Caco-2 (cell line): ENCODE measurements around the gene MTARC1. TPM values are rescaled to one million over a fixed set of nuclear protein-coding genes. Genes with fewer than 3 reads are reported as not detected.

Experiments
- BruUV-seq: library from RNA; stranded (reverse); fragments of 400-500 nt; replicated peaks from 2 replicates; lab custom pipeline; 2021; lab: Mats Ljungman, UMichigan
- CTCF ChIA-PET: fragments of 300-600 bp; sonication (Branson Sonifier 250); formaldehyde crosslinking; loops from one replicate; lab custom pipeline; 2022; ENCODE audit warnings: antibody characterized with exemption; lab: Charles Lee
- POLR2A ChIA-PET: fragments of 300-600 bp; sonication (Branson Sonifier 250); formaldehyde crosslinking; loops from one replicate; lab custom pipeline; 2022; ENCODE audit warnings: antibody characterized with exemption; lab: Charles Lee
- DNase-seq, 2 experiments: peaks; one replicate each; pipeline versions ENCODE4 v3.0.0 to v3.0.0-alpha.2; 2020 to 2022
- H3K27me3 ChIP-seq: replicated peaks from 2 replicates; pipeline ENCODE4 v1.6.0; 2011; ENCODE audit warnings: low read length; ENCODE audit not compliant: control insufficient read depth, insufficient read depth
- H3K36me3 ChIP-seq: 2 replicates; pipeline ENCODE4 v1.5.1; 2011; ENCODE audit warnings: low read length; ENCODE audit not compliant: control insufficient read depth, insufficient read depth
- H3K4me1 ChIP-seq: fragments of 250-450 bp; sonication (Bioruptor Pico); 2 replicates; pipeline ENCODE4 v1.5.1; 2020; ENCODE audit warnings: mild to moderate bottlenecking
- H3K4me3 ChIP-seq: 2 replicates; pipeline ENCODE4 v1.5.1; 2011; ENCODE audit warnings: low read depth, mild to moderate bottlenecking, control low read depth, low read length
- H3K9me3 ChIP-seq: fragments of 250-450 bp; sonication (Bioruptor Pico); 2 replicates; pipeline ENCODE4 v1.5.1; 2020; ENCODE audit warnings: mild to moderate bottlenecking, moderate library complexity
- H3K27ac Mint-ChIP-seq: one replicate; pipeline ENCODE4 v1.8.0; 2022; ENCODE audit warnings: mixed read lengths; ENCODE audit not compliant: unreplicated experiment
- H3K27me3 Mint-ChIP-seq: one replicate; pipeline ENCODE4 v1.8.0; 2022; ENCODE audit warnings: mixed read lengths; ENCODE audit not compliant: insufficient read depth, unreplicated experiment
- H3K36me3 Mint-ChIP-seq: one replicate; pipeline ENCODE4 v1.8.0; 2022; ENCODE audit warnings: mild to moderate bottlenecking, mixed read lengths; ENCODE audit not compliant: insufficient read depth, unreplicated experiment
- H3K4me1 Mint-ChIP-seq: one replicate; pipeline ENCODE4 v1.8.0; 2022; ENCODE audit warnings: low read depth, mixed read lengths; ENCODE audit not compliant: unreplicated experiment
- H3K4me3 Mint-ChIP-seq: one replicate; pipeline ENCODE4 v1.8.0; 2022; ENCODE audit warnings: mild to moderate bottlenecking, moderate library complexity, mixed read lengths; ENCODE audit not compliant: unreplicated experiment
- H3K9me3 Mint-ChIP-seq: one replicate; pipeline ENCODE4 v1.8.0; 2022; ENCODE audit warnings: mixed read lengths; ENCODE audit not compliant: unreplicated experiment
- intact Hi-C: fragments of 100-400 bp; cut with micrococcal nuclease; formaldehyde crosslinking; loops from one replicate; pipeline ENCODE4 v1.10.0; 2022; ENCODE audit not compliant: unreplicated experiment
- total RNA-seq: library from RNA; stranded (reverse); gene quantifications from 2 replicates; pipeline ENCODE4 v1.2.3, GENCODE V29; 2022
- TF ChIP-seq, protein P1 (sequence below), 2 experiments: fragments of 200-600 bp in 1 of 2; IDR thresholded peaks; 1 replicate in 1 of 2; 2 replicates in 1 of 2; pipeline versions ENCODE4 v1.5.1 to v1.8.0; 2011 to 2022; ENCODE audit warnings: antibody characterized with exemption in 1 of 2, control low read depth in 1 of 2, inconsistent platforms in 1 of 2, low read depth in 1 of 2, low read length in 1 of 2, mild to moderate bottlenecking in 1 of 2, moderate library complexity in 1 of 2; ENCODE audit not compliant: insufficient read depth in 1 of 2, severe bottlenecking in 1 of 2, unreplicated experiment in 1 of 2

Gene MTARC1
- total RNA-seq, 1 experiment from 2014 or later, result 88.7 TPM

DNA sequence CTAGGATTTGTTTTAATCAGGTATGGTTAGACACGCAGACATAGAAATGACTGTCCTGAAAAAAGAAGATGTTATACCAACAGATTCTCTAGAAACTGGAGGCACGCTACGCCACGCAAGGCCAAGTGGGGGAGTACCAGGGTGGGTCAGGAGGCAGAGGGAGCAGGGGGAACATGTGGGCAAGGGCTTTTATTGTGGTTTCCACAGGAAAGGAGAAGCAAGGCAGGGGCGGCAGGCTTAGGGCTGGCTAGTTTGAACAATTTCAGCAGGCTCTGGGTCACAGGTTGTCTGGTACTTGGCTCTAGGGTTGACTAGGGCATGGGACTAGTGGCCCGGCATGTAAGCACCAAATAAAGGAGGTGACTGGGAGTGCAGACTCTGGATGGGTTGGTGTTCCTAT is 31.4 kb upstream of the MTARC1 start:
- H3K27me3 ChIP-seq, result no peaks in the 10 kb centered on the region

DNA sequence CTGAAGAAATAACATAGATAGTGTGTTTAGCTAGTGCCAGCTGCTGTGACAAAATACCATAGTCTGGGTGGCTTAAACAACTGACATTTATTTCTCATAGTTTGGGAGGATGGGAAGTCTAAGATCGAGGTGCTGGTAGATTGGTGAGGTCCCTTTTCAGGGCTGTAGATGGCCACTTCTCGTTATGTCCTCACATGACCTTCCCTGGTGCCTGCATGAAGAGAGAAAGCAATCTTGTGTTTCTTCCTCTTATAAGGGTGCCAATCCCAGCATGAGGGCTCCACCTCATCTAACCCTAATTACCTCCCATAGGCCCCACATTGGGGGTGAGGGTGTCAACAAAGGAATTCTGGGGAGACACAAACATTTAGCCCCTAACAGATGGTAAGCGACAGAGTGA is 29.3 kb upstream of the MTARC1 start:
- peaks cover 9% of the 10 kb centered on the region for H3K9me3 Mint-ChIP-seq
- H3K36me3 Mint-ChIP-seq, result peaks cover 19% of the 10 kb centered on the region
- peaks cover 1% of the 10 kb centered on the region for H3K36me3 ChIP-seq
- no peak overlapping the region for H3K27ac Mint-ChIP-seq
- peaks cover 11% of the 10 kb centered on the region for H3K4me1 Mint-ChIP-seq
- BruUV-seq, result no TSS peak
- TF ChIP-seq, protein P1, sequence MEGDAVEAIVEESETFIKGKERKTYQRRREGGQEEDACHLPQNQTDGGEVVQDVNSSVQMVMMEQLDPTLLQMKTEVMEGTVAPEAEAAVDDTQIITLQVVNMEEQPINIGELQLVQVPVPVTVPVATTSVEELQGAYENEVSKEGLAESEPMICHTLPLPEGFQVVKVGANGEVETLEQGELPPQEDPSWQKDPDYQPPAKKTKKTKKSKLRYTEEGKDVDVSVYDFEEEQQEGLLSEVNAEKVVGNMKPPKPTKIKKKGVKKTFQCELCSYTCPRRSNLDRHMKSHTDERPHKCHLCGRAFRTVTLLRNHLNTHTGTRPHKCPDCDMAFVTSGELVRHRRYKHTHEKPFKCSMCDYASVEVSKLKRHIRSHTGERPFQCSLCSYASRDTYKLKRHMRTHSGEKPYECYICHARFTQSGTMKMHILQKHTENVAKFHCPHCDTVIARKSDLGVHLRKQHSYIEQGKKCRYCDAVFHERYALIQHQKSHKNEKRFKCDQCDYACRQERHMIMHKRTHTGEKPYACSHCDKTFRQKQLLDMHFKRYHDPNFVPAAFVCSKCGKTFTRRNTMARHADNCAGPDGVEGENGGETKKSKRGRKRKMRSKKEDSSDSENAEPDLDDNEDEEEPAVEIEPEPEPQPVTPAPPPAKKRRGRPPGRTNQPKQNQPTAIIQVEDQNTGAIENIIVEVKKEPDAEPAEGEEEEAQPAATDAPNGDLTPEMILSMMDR (IDR thresholded peaks at IDR 0.05; ENCODE audit: insufficient read depth in 1 of 2, low read depth in 1 of 2, low read length in 1 of 2, severe bottlenecking in 1 of 2, unreplicated experiment in 1 of 2), result no peak
- POLR2A ChIA-PET, result no interaction called here
- peaks cover 8% of the 10 kb centered on the region for H3K4me1 ChIP-seq
- no peak overlapping the region for H3K4me3 Mint-ChIP-seq
- no peak overlapping the region for H3K4me3 ChIP-seq
- no peaks in the 10 kb centered on the region for H3K27me3 Mint-ChIP-seq
- intact Hi-C loops, result no loop called here
- no peaks in the 10 kb centered on the region for H3K27me3 ChIP-seq
- H3K9me3 ChIP-seq, result no peaks in the 10 kb centered on the region
- no peak for DNase-seq
- CTCF ChIA-PET, result no interaction called here

More for the DNA sequence above, 31.4 kb upstream of the MTARC1 start:
- no peak overlapping the region for H3K4me3 Mint-ChIP-seq
- intact Hi-C loops, result no loop called here
- no peak overlapping the region for H3K27ac Mint-ChIP-seq
- POLR2A ChIA-PET, result no interaction called here
- DNase-seq, result no peak
- CTCF ChIA-PET, result no interaction called here
- no peak overlapping the region for H3K4me3 ChIP-seq
- H3K36me3 ChIP-seq, result peaks cover 1% of the 10 kb centered on the region
- H3K36me3 Mint-ChIP-seq, result peaks cover 19% of the 10 kb centered on the region
- TF ChIP-seq, protein P1 (IDR thresholded peaks at IDR 0.05; ENCODE audit: insufficient read depth in 1 of 2, low read depth in 1 of 2, low read length in 1 of 2, severe bottlenecking in 1 of 2, unreplicated experiment in 1 of 2), result no peak
- no peaks in the 10 kb centered on the region for H3K9me3 ChIP-seq
- no TSS peak for BruUV-seq
- peaks cover 6% of the 10 kb centered on the region for H3K4me1 Mint-ChIP-seq
- H3K9me3 Mint-ChIP-seq, result no peaks in the 10 kb centered on the region
- H3K27me3 Mint-ChIP-seq, result no peaks in the 10 kb centered on the region
- H3K4me1 ChIP-seq, result no peaks in the 10 kb centered on the region

DNA sequence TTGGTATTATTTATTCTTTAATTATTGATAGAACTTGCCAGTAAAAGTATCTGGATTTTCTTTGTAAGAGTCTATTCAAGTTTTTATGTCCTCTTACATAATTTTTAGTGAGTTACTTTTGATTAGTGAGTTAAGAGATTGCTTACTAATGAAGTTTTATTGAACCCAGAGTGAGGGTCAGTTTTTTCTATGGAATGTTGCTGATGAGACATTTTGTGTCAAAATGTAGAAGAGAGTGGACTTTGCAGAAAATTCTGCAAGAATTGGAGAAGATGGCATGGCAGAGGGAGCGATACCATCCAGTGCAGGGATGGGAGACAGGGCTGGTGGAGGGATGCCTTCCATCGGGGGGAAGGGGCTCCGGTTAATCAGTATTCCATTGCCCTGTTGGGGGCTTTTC is 27.6 kb upstream of the MTARC1 start:
- no peaks in the 10 kb centered on the region for H3K9me3 ChIP-seq
- CTCF ChIA-PET, result no interaction called here
- no peak overlapping the region for H3K4me3 ChIP-seq
- BruUV-seq, result no TSS peak
- no peaks in the 10 kb centered on the region for H3K27me3 Mint-ChIP-seq
- POLR2A ChIA-PET, result no interaction called here
- peaks cover 1% of the 10 kb centered on the region for H3K36me3 ChIP-seq
- DNase-seq, result no peak
- H3K36me3 Mint-ChIP-seq, result peaks cover 19% of the 10 kb centered on the region
- H3K27me3 ChIP-seq, result no peaks in the 10 kb centered on the region
- intact Hi-C loops, result no loop called here
- no peak overlapping the region for H3K27ac Mint-ChIP-seq
- H3K4me3 Mint-ChIP-seq, result no peak overlapping the region
- peaks cover 9% of the 10 kb centered on the region for H3K9me3 Mint-ChIP-seq
- H3K4me1 ChIP-seq, result peaks cover 16% of the 10 kb centered on the region
- TF ChIP-seq, protein P1 (IDR thresholded peaks at IDR 0.05; ENCODE audit: insufficient read depth in 1 of 2, low read depth in 1 of 2, low read length in 1 of 2, severe bottlenecking in 1 of 2, unreplicated experiment in 1 of 2), result no peak
- peaks cover 12% of the 10 kb centered on the region for H3K4me1 Mint-ChIP-seq
